ENCODE data around the gene SYCE1L. TPM values are rescaled to one million over a fixed set of nuclear protein-coding genes. Genes with fewer than 3 reads are reported as not detected.

SYCE1L gene
- polyA plus RNA-seq, 3 donors, result 0.29 TPM; not detected in 2

DNA sequence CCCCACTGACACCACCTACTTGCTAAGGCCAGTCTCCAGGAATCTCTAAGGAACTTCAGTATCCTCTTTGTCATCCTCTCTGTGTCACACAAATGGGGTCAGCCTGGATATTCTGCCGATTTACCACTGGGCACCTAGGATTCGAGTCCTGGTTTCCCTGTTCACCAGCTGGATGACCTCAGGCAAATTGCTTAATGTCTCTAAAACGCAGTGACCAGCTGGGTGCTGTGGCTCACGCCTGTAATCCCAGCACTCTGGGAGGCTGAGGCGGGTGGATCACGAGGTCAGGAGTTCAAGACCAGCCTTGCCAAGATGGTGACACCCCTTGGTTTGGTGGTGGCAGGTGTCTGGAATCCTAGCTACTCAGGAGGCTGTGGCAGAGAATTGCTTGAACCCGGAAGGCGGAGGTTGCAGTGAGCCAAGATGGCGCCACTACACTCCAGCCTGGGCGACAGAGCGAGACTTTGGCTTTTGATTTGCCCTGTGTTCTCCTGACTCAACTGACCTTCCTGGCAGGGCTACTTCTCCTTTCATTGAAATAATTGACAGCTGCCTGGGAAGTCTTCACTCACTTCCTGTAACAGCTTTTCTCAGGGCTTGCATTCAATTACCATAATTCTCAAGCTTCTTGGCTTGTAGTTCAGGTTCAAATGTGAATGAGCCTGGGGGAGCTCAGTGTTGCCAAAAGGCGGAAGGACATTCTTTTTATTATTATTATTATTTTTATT, 15.4 kb downstream of the SYCE1L start:
- intact Hi-C loops (cut with micrococcal nuclease), result no loop called here
- H3K4me2 ChIP-seq (replicated peaks; ENCODE audit: extremely low read depth, low read length, poor library complexity, severe bottlenecking), result no peak overlapping the region
- H3K9me3 Mint-ChIP-seq, result peaks cover 0 to 6% (median 0%) of the 10 kb centered on the region in 7 donors

DNA sequence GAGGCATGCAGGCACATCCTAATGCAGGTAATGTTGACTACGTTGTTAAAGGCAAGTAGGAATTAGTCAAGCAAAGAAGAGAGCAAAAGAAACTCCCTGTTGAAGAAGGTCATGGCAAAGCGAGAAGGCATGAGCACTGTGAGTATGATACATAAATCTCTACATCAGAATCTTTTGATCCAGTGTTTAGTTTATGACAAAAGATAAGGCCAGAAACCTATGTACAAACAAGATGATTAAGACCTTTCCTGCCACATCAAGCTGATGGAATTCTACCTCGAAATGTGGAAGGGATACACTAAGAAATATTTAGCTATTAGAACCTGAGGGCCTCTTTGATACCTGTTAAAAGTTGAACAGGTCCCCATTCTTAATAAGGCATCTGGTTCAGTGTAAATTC, 20.2 kb downstream of the SYCE1L start:
- DNase-seq, result no peak
- H3K36me3 Mint-ChIP-seq, result no peaks in the 10 kb centered on the region
- Histone ChIP-seq H3K9me3 (replicated peaks in 1 of 2; ENCODE audit: control insufficient read depth in 1 of 2, insufficient read depth in 1 of 2, low read length in 2 of 2) (no peaks in the 10 kb centered on the region), H3K4me3 (replicated peaks in 1 of 3; ENCODE audit: low read depth in 2 of 3, low read length in 3 of 3) (no peak overlapping the region), H3K79me2 (ENCODE audit: insufficient read depth, low read length) (no peaks in the 10 kb centered on the region), H3K4me1 (ENCODE audit: control insufficient read depth in 1 of 2, insufficient read depth in 2 of 2, low read length in 2 of 2) (no peaks in the 10 kb centered on the region), H3K4me2 (replicated peaks; ENCODE audit: extremely low read depth, low read length, poor library complexity, severe bottlenecking) (no peak overlapping the region), H3K9ac (ENCODE audit: insufficient read depth, low read length, poor library complexity, severe bottlenecking) (no peak overlapping the region), H2AFZ (ENCODE audit: insufficient read depth, low read depth, low read length, poor library complexity, severe bottlenecking) (no peak overlapping the region), H4K20me1 (ENCODE audit: insufficient read depth, low read length) (no peaks in the 10 kb centered on the region), H3K36me3 (replicated peaks in 1 of 2; ENCODE audit: control insufficient read depth in 1 of 2, insufficient read depth in 2 of 2, low read length in 2 of 2) (no peaks in the 10 kb centered on the region), H3K27ac (ENCODE audit: low read depth in 1 of 2, low read length in 2 of 2) (no peak overlapping the region), H3K27me3 (ENCODE audit: control insufficient read depth in 2 of 2, insufficient read depth in 2 of 2, low read length in 2 of 2) (no peaks in the 10 kb centered on the region)
- intact Hi-C loops (cut with micrococcal nuclease), result no loop called here
- H3K27ac Mint-ChIP-seq, result no peak overlapping the region
- H3K9me3 Mint-ChIP-seq, result no peaks in the 10 kb centered on the region
- no peaks in the 10 kb centered on the region for H3K4me1 Mint-ChIP-seq
- TF ChIP-seq CTCF (IDR thresholded peaks at IDR 0.05), result no peak
- H3K27me3 Mint-ChIP-seq (ENCODE audit: low read depth in 3 of 3), result peaks cover 0 to 6% (median 3%) of the 10 kb centered on the region in 3 donors
- H3K4me3 Mint-ChIP-seq, result no peak overlapping the region
- 80% methylated on average over 1 of the region's 3 CpGs for WGBS (ENCODE audit: insufficient coverage)

More for the DNA sequence above, 15.4 kb downstream of the SYCE1L start:
- Histone ChIP-seq H2AFZ (ENCODE audit: insufficient read depth, low read depth, low read length, poor library complexity, severe bottlenecking) (no peak overlapping the region), H3K4me1 (ENCODE audit: control insufficient read depth in 1 of 2, insufficient read depth in 2 of 2, low read length in 2 of 2) (peaks cover 14 to 18% of the 10 kb centered on the region in 2 donors), H3K9ac (ENCODE audit: insufficient read depth, low read length, poor library complexity, severe bottlenecking) (no peak overlapping the region), H4K20me1 (ENCODE audit: insufficient read depth, low read length) (no peaks in the 10 kb centered on the region), H3K9me3 (replicated peaks in 1 of 2; ENCODE audit: control insufficient read depth in 1 of 2, insufficient read depth in 1 of 2, low read length in 2 of 2) (no peaks in the 10 kb centered on the region), H3K79me2 (ENCODE audit: insufficient read depth, low read length) (no peaks in the 10 kb centered on the region), H3K27me3 (ENCODE audit: control insufficient read depth in 2 of 2, insufficient read depth in 2 of 2, low read length in 2 of 2) (peaks cover 0 to 17% of the 10 kb centered on the region in 2 donors), H3K27ac (ENCODE audit: low read depth in 1 of 2, low read length in 2 of 2) (no peak overlapping the region), H3K36me3 (replicated peaks in 1 of 2; ENCODE audit: control insufficient read depth in 1 of 2, insufficient read depth in 2 of 2, low read length in 2 of 2) (no peaks in the 10 kb centered on the region), H3K4me3 (replicated peaks in 1 of 3; ENCODE audit: low read depth in 2 of 3, low read length in 3 of 3) (no peak overlapping the region)
- H3K36me3 Mint-ChIP-seq, result peaks cover 3 to 4% of the 10 kb centered on the region in 2 donors
- H3K27ac Mint-ChIP-seq, result peak overlapping the region in 1 of 7 donors; percentile 73
- TF ChIP-seq CTCF (IDR thresholded peaks at IDR 0.05), result no peak
- peaks cover 14 to 24% (median 21%) of the 10 kb centered on the region in 3 donors for H3K27me3 Mint-ChIP-seq (ENCODE audit: low read depth in 3 of 3)
- H3K4me1 Mint-ChIP-seq, result peaks cover 10% of the 10 kb centered on the region
- peak in 2 of 3 donors; percentile 10 to 25 for DNase-seq
- 95% methylated on average over 10 of the region's 12 CpGs for WGBS (ENCODE audit: insufficient coverage)
- H3K4me3 Mint-ChIP-seq, result no peak overlapping the region

Measured in CD14-positive monocyte (primary cell).